Stimulated activated naive CD8-positive, alpha-beta T cell treated with anti-CD3 and anti-CD28 coated beads, Interleukin-15, Interleukin-2, amounts not matched to agents 100 U/mL and 50 U/mL, for 24 hours (primary cell): ENCODE results near the gene LZTFL1.

Experiments used
- ATAC-seq: fragments of 150-1000 bp; cut with Tn5 transposase; one replicate; pipeline ENCODE4 v1.10.0; 2021
- DNase-seq: peaks from one replicate; pipeline ENCODE4 v3.0.0; 2021

The LZTFL1 gene

GRCh38 chr3:45786801-45787495 lies 55.0 kb downstream of the LZTFL1 start:
- DNase-seq (no peak), ATAC-seq (no peak)

- ATAC-seq, result no peak
Observed at GRCh38 chr3:45785605-45786150, 56.2 kb downstream of the LZTFL1 start.

GRCh38 chr3:45783667-45784066 lies 58.3 kb downstream of the LZTFL1 start:
- DNase-seq (no peak), ATAC-seq (no peak)

More at GRCh38 chr3:45785605-45786150, 56.2 kb downstream of the LZTFL1 start:
- no peak for DNase-seq

- DNase-seq (no peak), ATAC-seq (no peak)
Observed at GRCh38 chr3:45782381-45782780, 59.5 kb downstream of the LZTFL1 start.

- no peak for ATAC-seq
Observed at GRCh38 chr3:45781841-45782240, 60.1 kb downstream of the LZTFL1 start.

GRCh38 chr3:45781271-45781670 lies 60.6 kb downstream of the LZTFL1 start:
- ATAC-seq (no peak), DNase-seq (no peak)

More at GRCh38 chr3:45781841-45782240, 60.1 kb downstream of the LZTFL1 start:
- DNase-seq, result no peak

GRCh38 chr3:45779746-45780735 lies 61.9 kb downstream of the LZTFL1 start:
- ATAC-seq (no peak), DNase-seq (no peak)

- no peak for ATAC-seq
- no peak for DNase-seq
Observed at GRCh38 chr3:45778761-45779201, 63.1 kb downstream of the LZTFL1 start.

GRCh38 chr3:45777746-45778386 lies 64.1 kb downstream of the LZTFL1 start:
- DNase-seq, result no peak
- no peak for ATAC-seq

GRCh38 chr3:45777111-45777745 lies 64.7 kb downstream of the LZTFL1 start:
- no peak for ATAC-seq
- no peak for DNase-seq

- DNase-seq, result no peak
- ATAC-seq, result no peak
Observed at GRCh38 chr3:45776611-45777010, 65.3 kb downstream of the LZTFL1 start.

GRCh38 chr3:45776301-45776595 lies 65.7 kb downstream of the LZTFL1 start:
- DNase-seq, result no peak
- no peak for ATAC-seq

- no peak for DNase-seq
- ATAC-seq, result no peak
Observed at GRCh38 chr3:45775571-45776300, 66.2 kb downstream of the LZTFL1 start.

- ATAC-seq (no peak), DNase-seq (no peak)
Observed at GRCh38 chr3:45774581-45775521, 67.1 kb downstream of the LZTFL1 start.

GRCh38 chr3:45773714-45774449 lies 68.0 kb downstream of the LZTFL1 start:
- no peak for DNase-seq

More at GRCh38 chr3:45773714-45774449, 68.0 kb downstream of the LZTFL1 start:
- ATAC-seq, result no peak
